Fibroblast of the aortic adventitia (primary cell): Measurements from ENCODE around the gene UBE2C. TPM values are rescaled to one million over a fixed set of nuclear protein-coding genes. Genes with fewer than 3 reads are reported as not detected.

ENCODE experiments used
- DNase-seq: peaks from one replicate; pipeline ENCODE4 v3.0.0-alpha.2; 2010; ENCODE audit warnings: low read depth
- H3K4me3 ChIP-seq: 2 replicates; pipeline ENCODE4 v1.5.1; 2011; ENCODE audit warnings: low read depth, mild to moderate bottlenecking, control low read depth, low read length, moderate library complexity
- total RNA-seq: library from RNA; depleted of rRNA; stranded (reverse); fragments of >200 nt; gene quantifications from 2 replicates; pipeline ENCODE4 v1.2.3, GENCODE V29; 2012; ENCODE audit warnings: low replicate concordance
- TF ChIP-seq, protein P1 (sequence below): IDR thresholded peaks from 2 replicates; pipeline ENCODE4 v1.5.1; 2011; ENCODE audit warnings: mild to moderate bottlenecking, low read length, control low read depth, inconsistent platforms; ENCODE audit not compliant: insufficient read depth

Gene UBE2C
- total RNA-seq, 1 donor, result 53.3 TPM

- TF ChIP-seq, protein P1, sequence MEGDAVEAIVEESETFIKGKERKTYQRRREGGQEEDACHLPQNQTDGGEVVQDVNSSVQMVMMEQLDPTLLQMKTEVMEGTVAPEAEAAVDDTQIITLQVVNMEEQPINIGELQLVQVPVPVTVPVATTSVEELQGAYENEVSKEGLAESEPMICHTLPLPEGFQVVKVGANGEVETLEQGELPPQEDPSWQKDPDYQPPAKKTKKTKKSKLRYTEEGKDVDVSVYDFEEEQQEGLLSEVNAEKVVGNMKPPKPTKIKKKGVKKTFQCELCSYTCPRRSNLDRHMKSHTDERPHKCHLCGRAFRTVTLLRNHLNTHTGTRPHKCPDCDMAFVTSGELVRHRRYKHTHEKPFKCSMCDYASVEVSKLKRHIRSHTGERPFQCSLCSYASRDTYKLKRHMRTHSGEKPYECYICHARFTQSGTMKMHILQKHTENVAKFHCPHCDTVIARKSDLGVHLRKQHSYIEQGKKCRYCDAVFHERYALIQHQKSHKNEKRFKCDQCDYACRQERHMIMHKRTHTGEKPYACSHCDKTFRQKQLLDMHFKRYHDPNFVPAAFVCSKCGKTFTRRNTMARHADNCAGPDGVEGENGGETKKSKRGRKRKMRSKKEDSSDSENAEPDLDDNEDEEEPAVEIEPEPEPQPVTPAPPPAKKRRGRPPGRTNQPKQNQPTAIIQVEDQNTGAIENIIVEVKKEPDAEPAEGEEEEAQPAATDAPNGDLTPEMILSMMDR, result no peak
- no peak overlapping the region for H3K4me3 ChIP-seq
- no peak for DNase-seq
Observed at GRCh38 chr20:45801851-45802250, 10.6 kb upstream of the UBE2C start.

- no peak overlapping the region for H3K4me3 ChIP-seq
- DNase-seq, result no peak
- TF ChIP-seq, protein P1, result no peak
Observed at GRCh38 chr20:45810191-45810970, 2.1 kb upstream of the UBE2C start.

DNA sequence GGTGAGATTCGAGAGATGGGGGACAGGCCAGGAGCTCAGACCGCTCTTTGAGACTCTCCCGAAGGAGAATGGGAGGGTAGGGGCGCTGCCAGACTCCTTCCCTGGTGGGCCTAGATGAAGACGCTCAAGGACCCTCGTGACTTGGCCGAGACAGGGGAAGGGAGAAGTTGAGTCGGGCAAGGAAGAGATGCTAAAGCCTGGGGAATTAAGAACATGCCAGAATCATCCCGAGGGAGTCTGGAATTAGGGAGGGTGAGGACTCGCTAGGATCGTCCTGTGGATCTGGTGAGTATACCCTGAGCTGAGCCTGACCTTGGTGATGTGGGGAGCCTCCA lies 529 bp downstream of the UBE2C start:
- no peak for DNase-seq
- TF ChIP-seq, protein P1, result no peak
- peak overlapping the region; percentile 82 for H3K4me3 ChIP-seq

DNA sequence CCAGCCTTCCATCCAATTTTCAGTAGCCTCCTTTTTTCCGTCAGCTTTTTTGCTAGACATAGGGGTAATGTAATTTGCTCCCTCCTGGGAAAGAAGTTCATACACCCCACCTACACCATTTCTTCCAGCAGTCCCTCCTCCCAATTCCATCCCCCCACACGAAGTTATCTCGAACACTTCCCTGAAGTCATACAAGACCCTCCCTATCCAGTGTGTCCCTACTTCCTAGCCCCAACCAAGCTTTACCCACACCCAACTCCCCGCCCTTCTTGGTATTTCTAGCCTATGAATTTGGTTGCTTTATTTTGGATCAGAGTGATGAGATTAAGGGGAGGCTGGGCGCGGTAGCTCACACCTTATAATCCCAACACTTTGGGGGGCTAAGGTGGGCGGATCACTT lies 1.0 kb downstream of the UBE2C start:
- TF ChIP-seq, protein P1, result no peak
- no peak for DNase-seq
- peak overlapping the region; percentile 82 for H3K4me3 ChIP-seq

GRCh38 chr20:45814314-45814713 lies 1.9 kb downstream of the UBE2C start:
- DNase-seq, result no peak
- peak overlapping the region; percentile 3 for H3K4me3 ChIP-seq
- TF ChIP-seq, protein P1, result no peak

DNA sequence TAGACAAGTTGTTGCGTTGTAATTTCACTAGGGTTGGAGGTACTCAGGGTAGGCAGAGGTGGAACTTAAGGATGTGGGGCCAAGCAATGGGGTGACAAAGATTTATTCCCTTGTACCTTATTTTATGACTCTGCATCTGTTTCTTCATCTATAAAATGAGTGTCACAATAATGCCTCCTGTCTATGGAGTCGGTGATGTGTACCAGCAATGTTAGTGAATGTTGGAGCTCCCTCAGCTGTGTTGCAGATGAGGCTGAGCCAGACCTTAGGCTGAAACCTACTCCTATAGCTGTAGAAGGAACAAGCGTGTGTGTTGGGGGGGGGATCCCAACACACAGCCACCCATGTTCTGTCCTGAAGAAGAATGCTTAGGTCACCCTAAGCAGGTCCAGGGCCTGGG lies 4.5 kb downstream of the UBE2C start:
- TF ChIP-seq, protein P1, result no peak
- DNase-seq, result no peak
- no peak overlapping the region for H3K4me3 ChIP-seq
